GM13977 (cell line): ENCODE measurements around the gene PARD3B.

Experiments
- DNase-seq: peaks from one replicate; pipeline ENCODE4 v3.0.0; 2012; ENCODE audit warnings: low spot score
- in situ Hi-C: fragments of 300-500 bp; cut with MboI; formaldehyde crosslinking; loops from one replicate; pipeline ENCODE4 v1.12.0; 2022; ENCODE audit warnings: low sequenced_read_pairs, low pct_unique_long_range_greater_than_20kb, mixed read lengths, inconsistent platforms; ENCODE audit not compliant: unreplicated experiment
- TF ChIP-seq, protein P1 (sequence below): IDR thresholded peaks from 2 replicates; pipeline ENCODE4 v1.5.1; 2012; ENCODE audit warnings: mild to moderate bottlenecking, control low read depth; ENCODE audit not compliant: insufficient read depth; ENCODE audit errors: extremely low read depth, missing control alignments

The PARD3B gene

DNA sequence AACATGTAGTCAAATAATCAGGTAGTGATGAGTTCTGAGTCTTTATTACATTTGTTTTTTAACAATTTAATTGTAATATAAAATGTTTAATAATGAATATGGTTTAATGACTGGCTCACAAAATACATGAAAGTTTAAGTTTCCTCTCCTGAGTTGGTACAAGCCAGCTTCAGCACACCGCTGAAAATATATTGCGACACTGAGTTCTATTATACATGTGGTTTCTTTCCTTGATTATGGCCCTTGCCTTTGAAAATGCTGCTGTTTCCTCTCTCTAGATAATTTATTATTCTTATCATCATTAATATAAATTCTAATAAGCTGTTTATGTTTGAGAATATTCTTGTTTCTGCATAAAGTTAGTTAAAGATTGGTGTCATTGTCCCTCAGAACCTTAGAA, 249.3 kb downstream of the PARD3B start:
- TF ChIP-seq, protein P1, sequence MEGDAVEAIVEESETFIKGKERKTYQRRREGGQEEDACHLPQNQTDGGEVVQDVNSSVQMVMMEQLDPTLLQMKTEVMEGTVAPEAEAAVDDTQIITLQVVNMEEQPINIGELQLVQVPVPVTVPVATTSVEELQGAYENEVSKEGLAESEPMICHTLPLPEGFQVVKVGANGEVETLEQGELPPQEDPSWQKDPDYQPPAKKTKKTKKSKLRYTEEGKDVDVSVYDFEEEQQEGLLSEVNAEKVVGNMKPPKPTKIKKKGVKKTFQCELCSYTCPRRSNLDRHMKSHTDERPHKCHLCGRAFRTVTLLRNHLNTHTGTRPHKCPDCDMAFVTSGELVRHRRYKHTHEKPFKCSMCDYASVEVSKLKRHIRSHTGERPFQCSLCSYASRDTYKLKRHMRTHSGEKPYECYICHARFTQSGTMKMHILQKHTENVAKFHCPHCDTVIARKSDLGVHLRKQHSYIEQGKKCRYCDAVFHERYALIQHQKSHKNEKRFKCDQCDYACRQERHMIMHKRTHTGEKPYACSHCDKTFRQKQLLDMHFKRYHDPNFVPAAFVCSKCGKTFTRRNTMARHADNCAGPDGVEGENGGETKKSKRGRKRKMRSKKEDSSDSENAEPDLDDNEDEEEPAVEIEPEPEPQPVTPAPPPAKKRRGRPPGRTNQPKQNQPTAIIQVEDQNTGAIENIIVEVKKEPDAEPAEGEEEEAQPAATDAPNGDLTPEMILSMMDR, result no peak
- in situ Hi-C loops, result loop anchor here (25.0 kb wide), 1 partner anchor 107 kb away; no protein-coding TSS in a partner anchor
- no peak for DNase-seq

DNA sequence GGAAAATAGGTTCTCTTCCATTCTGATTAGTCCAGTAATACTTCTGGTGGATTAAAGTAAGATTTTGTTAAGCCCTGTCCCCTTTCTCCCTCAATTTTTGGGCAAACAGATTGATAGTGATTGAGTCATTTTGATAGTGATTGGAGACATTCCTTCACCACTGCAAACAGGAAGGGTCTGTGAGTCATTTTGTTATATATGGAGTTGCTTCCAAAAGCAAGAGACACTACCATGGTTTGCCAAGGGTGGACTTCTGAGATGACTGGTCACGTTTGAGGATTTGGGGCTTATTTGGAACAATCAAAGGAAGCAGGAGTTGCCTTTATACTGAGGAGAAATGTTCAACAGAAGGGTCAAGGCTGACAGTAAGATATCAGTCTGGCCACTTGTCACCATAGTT, 249.9 kb downstream of the PARD3B start:
- no peak for DNase-seq
- TF ChIP-seq, protein P1, result no peak
- in situ Hi-C loops, result loop anchor here (25.0 kb wide), 1 partner anchor 108 kb away; no protein-coding TSS in a partner anchor

DNA sequence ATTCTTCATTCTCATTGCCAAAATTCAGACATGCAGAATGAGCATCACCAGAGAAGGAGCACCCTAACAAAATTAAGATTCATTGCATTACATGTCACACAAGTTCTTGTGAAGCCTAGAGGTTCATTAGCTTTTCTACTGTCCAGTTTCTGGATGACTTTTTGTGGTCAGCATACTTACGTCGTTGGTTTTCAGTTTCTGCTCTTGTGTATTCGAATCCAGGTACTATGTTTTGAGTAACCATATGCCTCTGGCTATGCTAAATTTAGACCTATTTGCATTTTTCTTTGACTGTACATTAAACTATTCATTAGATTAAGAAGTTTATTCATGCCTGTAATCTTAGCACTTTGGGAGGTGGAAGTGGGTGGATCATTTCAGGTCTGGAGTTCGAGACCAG, 251.3 kb downstream of the PARD3B start:
- peak; percentile 7 for DNase-seq
- TF ChIP-seq, protein P1, result no peak
- in situ Hi-C loops, result loop anchor here (25.0 kb wide), 1 partner anchor 109 kb away; no protein-coding TSS in a partner anchor

DNA sequence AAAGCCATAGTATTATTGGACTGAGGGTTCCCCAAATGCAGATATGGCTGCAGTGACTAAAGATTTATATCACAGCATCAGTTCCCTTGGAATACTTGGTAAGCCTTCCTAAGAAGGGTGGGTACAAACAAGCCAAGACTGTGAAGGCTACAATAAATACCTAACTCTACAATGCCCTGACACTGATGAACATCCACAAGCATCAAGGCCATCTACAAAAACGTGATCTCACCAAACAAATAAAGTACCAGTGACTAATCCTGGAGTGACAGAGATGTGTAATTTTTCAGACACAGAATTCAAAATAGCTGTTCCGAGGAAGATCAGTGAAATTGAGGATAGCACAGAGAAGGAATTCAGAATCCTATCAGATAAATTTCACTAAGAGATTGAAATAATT, 254.5 kb downstream of the PARD3B start:
- DNase-seq, result no peak
- in situ Hi-C loops, result loop anchor here (25.0 kb wide), 1 partner anchor 112 kb away; no protein-coding TSS in a partner anchor
- TF ChIP-seq, protein P1, result no peak

DNA sequence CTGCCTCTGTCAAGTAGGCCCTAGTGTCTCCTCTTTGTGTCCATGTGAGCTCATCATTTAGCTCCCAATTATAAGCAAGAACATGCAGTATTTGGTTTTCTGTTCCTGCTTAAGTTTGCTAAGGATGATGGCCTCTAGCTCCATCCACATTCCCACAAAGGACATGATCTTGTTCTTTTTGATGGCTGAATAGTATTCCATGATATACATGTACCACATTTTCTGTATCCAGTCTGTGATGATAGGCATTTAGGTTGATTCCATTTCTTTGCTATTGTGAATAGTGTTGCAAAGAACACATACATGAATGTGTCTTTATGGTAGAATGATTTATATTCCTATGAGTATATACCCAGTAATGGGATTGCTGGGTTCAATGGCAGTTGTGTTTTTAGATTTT, 263.2 kb downstream of the PARD3B start:
- no peak for DNase-seq
- TF ChIP-seq, protein P1, result no peak
- in situ Hi-C loops, result no loop called here

DNA sequence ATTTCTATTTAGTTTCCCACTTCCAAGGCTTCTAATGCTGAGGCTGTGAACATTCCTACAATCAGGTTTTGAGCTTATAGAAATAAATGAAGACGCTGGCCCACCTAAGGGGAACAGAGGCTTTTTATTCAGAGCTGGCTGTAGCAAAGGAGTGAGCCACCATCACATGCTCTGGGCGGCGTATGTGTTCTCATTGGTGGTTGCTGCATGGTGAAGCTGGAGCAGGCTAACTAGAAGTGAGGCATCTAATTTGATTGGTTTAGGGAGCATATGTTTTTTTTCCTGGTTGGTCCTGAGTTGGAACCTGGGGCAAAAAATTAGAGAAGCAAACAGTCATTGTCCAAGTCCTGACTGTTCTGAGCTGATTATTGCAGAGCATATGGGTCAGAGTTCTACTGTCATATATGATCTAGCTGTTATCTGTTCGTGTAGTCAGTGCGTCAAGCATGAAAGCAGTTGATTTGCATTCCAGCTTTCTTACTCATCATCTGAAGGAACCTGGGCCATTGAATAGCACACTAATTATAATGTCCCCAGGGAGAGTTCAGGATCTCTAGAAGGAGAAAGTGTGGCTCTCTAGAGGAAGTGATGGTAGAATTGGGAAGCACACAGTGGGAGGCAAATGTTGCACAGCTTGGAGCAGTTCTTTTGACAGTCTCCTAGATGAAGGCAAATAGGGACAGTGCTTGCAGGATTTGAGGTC, 279.6 kb downstream of the PARD3B start:
- DNase-seq, result no peak
- in situ Hi-C loops, result no loop called here
- TF ChIP-seq, protein P1, result no peak
